Neutrophil (primary cell): ENCODE data around the gene THAP4.

ENCODE experiments used
- H3K27ac ChIP-seq: fragments of 200-600 bp; sonication (generic); 2 replicates; pipeline ENCODE4 v1.5.1; 2016; ENCODE audit warnings: mild to moderate bottlenecking, moderate library complexity
- H3K27me3 ChIP-seq: fragments of 200-600 bp; sonication (generic); 2 replicates; pipeline ENCODE4 v1.6.0; 2016; ENCODE audit warnings: mild to moderate bottlenecking
- H3K36me3 ChIP-seq: fragments of 200-600 bp; sonication (generic); 2 replicates; pipeline ENCODE4 v1.5.1; 2017
- H3K4me1 ChIP-seq, 2 experiments: fragments of 200-600 bp in 1 of 2; sonication (generic) in 1 of 2; 1 replicate in 1 of 2; 2 replicates in 1 of 2; pipeline versions ENCODE4 v1.5.1 to v1.6.1; 2013 to 2016; ENCODE audit warnings: low read depth in 1 of 2, low read length in 1 of 2, mild to moderate bottlenecking in 1 of 2, moderate library complexity in 1 of 2; ENCODE audit not compliant: control insufficient read depth in 1 of 2, insufficient read depth in 1 of 2
- H3K4me3 ChIP-seq, 2 experiments: fragments of 200-600 bp in 1 of 2; sonication (generic) in 1 of 2; 1 replicate in 1 of 2; 2 replicates in 1 of 2; pipeline ENCODE4 v1.5.1; 2013 to 2016; ENCODE audit warnings: low read depth in 1 of 2, low read length in 1 of 2, mild to moderate bottlenecking in 1 of 2, moderate library complexity in 1 of 2
- H3K9me3 ChIP-seq: fragments of 200-600 bp; sonication (generic); 2 replicates; pipeline ENCODE4 v1.5.1; 2016
- CTCF ChIP-seq: fragments of 200-600 bp; sonication (generic); IDR thresholded peaks from 2 replicates; pipeline ENCODE4 v1.5.1; 2016; ENCODE audit warnings: antibody characterized with exemption

The THAP4 gene

GRCh38 chr2:241619597-241620418 lies 17.1 kb downstream of the THAP4 start:
- H3K27ac ChIP-seq: no peak overlapping the region
- H3K4me3 ChIP-seq: no peak overlapping the region
- peaks cover 8 to 11% of the 10 kb centered on the region in 2 experiments for H3K4me1 ChIP-seq
- H3K36me3 ChIP-seq: no peaks in the 10 kb centered on the region
- H3K27me3 ChIP-seq: no peaks in the 10 kb centered on the region
- H3K9me3 ChIP-seq: no peaks in the 10 kb centered on the region
- no peak for TF ChIP-seq CTCF

- H3K4me3 ChIP-seq: no peak overlapping the region
- H3K27ac ChIP-seq: no peak overlapping the region
- H3K9me3 ChIP-seq: no peaks in the 10 kb centered on the region
- H3K36me3 ChIP-seq: no peaks in the 10 kb centered on the region
- H3K27me3 ChIP-seq: no peaks in the 10 kb centered on the region
- TF ChIP-seq CTCF: no peak
- H3K4me1 ChIP-seq: peaks cover 8 to 11% of the 10 kb centered on the region in 2 experiments
Measured at GRCh38 chr2:241618829-241619228, 18.1 kb downstream of the THAP4 start.

- H3K9me3 ChIP-seq: no peaks in the 10 kb centered on the region
- H3K36me3 ChIP-seq: no peaks in the 10 kb centered on the region
- H3K4me1 ChIP-seq: peaks cover 8 to 11% of the 10 kb centered on the region in 2 experiments
- H3K27me3 ChIP-seq: no peaks in the 10 kb centered on the region
- no peak for TF ChIP-seq CTCF
- no peak overlapping the region for H3K4me3 ChIP-seq
- no peak overlapping the region for H3K27ac ChIP-seq
Measured at GRCh38 chr2:241618296-241618805, 18.6 kb downstream of the THAP4 start.

- H3K36me3 ChIP-seq: no peaks in the 10 kb centered on the region
- peak overlapping the region; percentile 47 for H3K27ac ChIP-seq
- H3K4me1 ChIP-seq: peaks cover 8 to 11% of the 10 kb centered on the region in 2 experiments
- no peaks in the 10 kb centered on the region for H3K9me3 ChIP-seq
- H3K4me3 ChIP-seq: peak overlapping the region; percentile 64 to 65
- TF ChIP-seq CTCF: no peak
- no peaks in the 10 kb centered on the region for H3K27me3 ChIP-seq
Measured at GRCh38 chr2:241617431-241618154, 19.4 kb downstream of the THAP4 start.

- H3K27me3 ChIP-seq: no peaks in the 10 kb centered on the region
- H3K4me1 ChIP-seq: peaks cover 8 to 11% of the 10 kb centered on the region in 2 experiments
- H3K9me3 ChIP-seq: no peaks in the 10 kb centered on the region
- no peaks in the 10 kb centered on the region for H3K36me3 ChIP-seq
- H3K27ac ChIP-seq: no peak overlapping the region
- no peak for TF ChIP-seq CTCF
- peak overlapping the region; percentile 64 to 65 for H3K4me3 ChIP-seq
Measured at GRCh38 chr2:241616168-241617125, 20.5 kb downstream of the THAP4 start.
